A549 (cell line): ENCODE results near the gene HRH4.

ENCODE experiments used
- CTCF ChIP-seq: fragments of >200 bp; sonication (Bioruptor Twin); formaldehyde crosslinking; IDR thresholded peaks from 3 replicates; pipeline ENCODE4 v1.5.1; 2016
- POLR2A ChIP-seq: IDR thresholded peaks from 2 replicates; pipeline ENCODE4 v1.6.1; 2012; ENCODE audit warnings: mild to moderate bottlenecking, low read length
- USF2 ChIP-seq: fragments of 450-650 bp; IDR thresholded peaks from 2 replicates; pipeline ENCODE4 v1.6.1; 2014; ENCODE audit warnings: antibody characterized with exemption

GRCh38 chr18:24465486-24465885 is 5.0 kb downstream of the HRH4 start:
- no peak for TF ChIP-seq CTCF
- no peak for TF ChIP-seq POLR2A
- no peak for TF ChIP-seq USF2
